ENCODE measurements around the gene PSMF1. TPM values are rescaled to one million over a fixed set of nuclear protein-coding genes. Genes with fewer than 3 reads are reported as not detected.

PSMF1 gene
- total RNA-seq, 1 donor from 2014 or later = 86.0 TPM

- Mint-ChIP-seq H3K4me1 (no peaks in the 10 kb centered on the region), H3K27ac (no peak overlapping the region), H3K36me3 (no peaks in the 10 kb centered on the region), H3K27me3 (ENCODE audit: low read depth) (peaks cover 47% of the 10 kb centered on the region), H3K9me3 (no peaks in the 10 kb centered on the region), H3K4me3 (no peak overlapping the region)
- no peak for TF ChIP-seq CTCF (IDR thresholded peaks at IDR 0.05; ENCODE audit: unreplicated experiment)
- no peak for DNase-seq (ENCODE audit: low spot score in 2 of 2, unreplicated experiment in 2 of 2)
Observed at GRCh38 chr20:1207293-1207878, 89.0 kb downstream of the PSMF1 start.

GRCh38 chr20:1209447-1210387, 91.3 kb downstream of the PSMF1 start:
- Mint-ChIP-seq H3K9me3 (no peaks in the 10 kb centered on the region), H3K4me1 (no peaks in the 10 kb centered on the region), H3K27ac (no peak overlapping the region), H3K36me3 (no peaks in the 10 kb centered on the region), H3K27me3 (ENCODE audit: low read depth) (peaks cover 67% of the 10 kb centered on the region), H3K4me3 (no peak overlapping the region)
- DNase-seq (ENCODE audit: low spot score in 2 of 2, unreplicated experiment in 2 of 2) = no peak
- TF ChIP-seq CTCF (IDR thresholded peaks at IDR 0.05; ENCODE audit: unreplicated experiment) = no peak

GRCh38 chr20:1210501-1210900, 92.1 kb downstream of the PSMF1 start:
- Mint-ChIP-seq H3K9me3 (no peaks in the 10 kb centered on the region), H3K27ac (no peak overlapping the region), H3K4me3 (no peak overlapping the region), H3K36me3 (no peaks in the 10 kb centered on the region), H3K4me1 (no peaks in the 10 kb centered on the region), H3K27me3 (ENCODE audit: low read depth) (peaks cover 72% of the 10 kb centered on the region)
- DNase-seq (ENCODE audit: low spot score in 2 of 2, unreplicated experiment in 2 of 2) = no peak
- no peak for TF ChIP-seq CTCF (IDR thresholded peaks at IDR 0.05; ENCODE audit: unreplicated experiment)

GRCh38 chr20:1212023-1212422, 93.6 kb downstream of the PSMF1 start:
- Mint-ChIP-seq H3K4me3 (no peak overlapping the region), H3K36me3 (no peaks in the 10 kb centered on the region), H3K27ac (no peak overlapping the region), H3K9me3 (no peaks in the 10 kb centered on the region), H3K4me1 (no peaks in the 10 kb centered on the region), H3K27me3 (ENCODE audit: low read depth) (peaks cover 74% of the 10 kb centered on the region)
- DNase-seq (ENCODE audit: low spot score in 2 of 2, unreplicated experiment in 2 of 2) = no peak
- no peak for TF ChIP-seq CTCF (IDR thresholded peaks at IDR 0.05; ENCODE audit: unreplicated experiment)

GRCh38 chr20:1212607-1213396, 94.4 kb downstream of the PSMF1 start:
- peak; percentile 45 to 63 for DNase-seq (ENCODE audit: low spot score in 2 of 2, unreplicated experiment in 2 of 2)
- Mint-ChIP-seq H3K27ac (no peak overlapping the region), H3K4me1 (no peaks in the 10 kb centered on the region), H3K36me3 (no peaks in the 10 kb centered on the region), H3K9me3 (peaks cover under 1% of the 10 kb centered on the region), H3K4me3 (no peak overlapping the region), H3K27me3 (ENCODE audit: low read depth) (peaks cover 69% of the 10 kb centered on the region)
- TF ChIP-seq CTCF (IDR thresholded peaks at IDR 0.05; ENCODE audit: unreplicated experiment) = peak; percentile 76
